WERI-Rb-1 (cell line): ENCODE results near the gene RNU6-7.

Experiments
- DNase-seq: peaks from one replicate; pipeline ENCODE4 v3.0.0-alpha.2; 2020
- H3K27ac ChIP-seq: fragments of 250-450 bp; sonication (Bioruptor Pico); 2 replicates; pipeline ENCODE4 v1.5.1; 2020; ENCODE audit warnings: mild to moderate bottlenecking, moderate library complexity
- H3K27me3 ChIP-seq: fragments of 250-450 bp; sonication (Bioruptor Pico); 2 replicates; pipeline ENCODE4 v1.5.1; 2021; ENCODE audit warnings: mild to moderate bottlenecking, low read depth, moderate library complexity; ENCODE audit not compliant: insufficient read depth, severe bottlenecking
- H3K36me3 ChIP-seq: fragments of 250-450 bp; sonication (Bioruptor Pico); 2 replicates; pipeline ENCODE4 v1.5.1; 2020; ENCODE audit warnings: mild to moderate bottlenecking, moderate library complexity
- H3K4me3 ChIP-seq: 2 replicates; pipeline ENCODE4 v1.5.1; 2011; ENCODE audit warnings: low read depth, mild to moderate bottlenecking, control low read depth, low read length
- H3K9me3 ChIP-seq: fragments of 250-450 bp; sonication (Bioruptor Pico); 2 replicates; pipeline ENCODE4 v1.5.1; 2021; ENCODE audit warnings: mild to moderate bottlenecking, moderate library complexity; ENCODE audit not compliant: severe bottlenecking
- CTCF ChIP-seq: IDR thresholded peaks from 2 replicates; pipeline ENCODE4 v1.5.1; 2011; ENCODE audit warnings: low read depth, mild to moderate bottlenecking, control low read depth, inconsistent platforms, low read length

Gene RNU6-7

GRCh38 chr14:32183151-32184058, 18.4 kb upstream of the RNU6-7 start:
- no peaks in the 10 kb centered on the region for H3K27me3 ChIP-seq
- H3K27ac ChIP-seq: no peak overlapping the region
- H3K4me3 ChIP-seq: no peak overlapping the region
- TF ChIP-seq CTCF: no peak
- no peaks in the 10 kb centered on the region for H3K9me3 ChIP-seq
- no peak for DNase-seq
- no peaks in the 10 kb centered on the region for H3K36me3 ChIP-seq

DNA sequence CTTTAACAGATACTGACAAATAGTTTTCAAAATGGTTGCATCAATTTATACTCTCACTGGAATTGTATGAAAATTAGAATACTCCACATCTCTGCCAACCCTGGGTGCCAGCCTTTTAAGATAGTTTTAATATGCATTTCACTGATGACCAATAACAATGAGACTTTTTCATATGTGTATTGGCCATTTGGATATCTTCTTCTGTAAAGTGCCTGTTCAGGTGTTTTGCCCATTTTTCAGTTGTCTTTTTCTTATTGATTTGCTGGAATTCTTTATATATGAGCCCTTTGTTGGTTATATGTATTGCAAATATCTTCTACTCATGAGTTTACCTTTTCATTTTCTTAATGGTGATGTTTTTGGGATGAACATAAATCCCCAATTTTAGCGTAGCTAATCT, 16.7 kb upstream of the RNU6-7 start:
- no peaks in the 10 kb centered on the region for H3K9me3 ChIP-seq
- no peak for DNase-seq
- H3K27ac ChIP-seq: no peak overlapping the region
- no peaks in the 10 kb centered on the region for H3K27me3 ChIP-seq
- no peaks in the 10 kb centered on the region for H3K36me3 ChIP-seq
- no peak for TF ChIP-seq CTCF
- no peak overlapping the region for H3K4me3 ChIP-seq

DNA sequence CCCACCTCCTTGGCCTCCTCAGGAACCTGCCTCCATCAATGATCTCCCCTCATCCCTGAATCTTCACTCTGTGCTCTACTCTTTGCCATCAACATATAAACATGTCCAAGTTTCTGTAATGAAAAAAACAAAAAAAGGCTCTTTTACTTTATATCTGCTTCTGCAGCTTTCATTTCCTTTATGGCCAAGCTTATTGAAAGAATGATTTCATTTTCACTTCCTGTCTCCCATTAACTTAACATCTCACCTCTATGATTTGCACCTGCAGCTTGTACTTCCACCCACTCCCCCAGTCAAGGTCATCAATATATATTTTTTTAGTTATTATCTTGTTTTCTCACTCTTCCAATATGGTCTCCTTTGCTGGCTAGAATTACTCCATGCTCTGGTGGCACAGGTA, 15.6 kb upstream of the RNU6-7 start:
- H3K36me3 ChIP-seq: no peaks in the 10 kb centered on the region
- no peaks in the 10 kb centered on the region for H3K27me3 ChIP-seq
- no peak for TF ChIP-seq CTCF
- no peak for DNase-seq
- no peak overlapping the region for H3K27ac ChIP-seq
- H3K9me3 ChIP-seq: no peaks in the 10 kb centered on the region
- no peak overlapping the region for H3K4me3 ChIP-seq

- TF ChIP-seq CTCF: no peak
Measured at GRCh38 chr14:32189811-32190210, 12.0 kb upstream of the RNU6-7 start.

DNA sequence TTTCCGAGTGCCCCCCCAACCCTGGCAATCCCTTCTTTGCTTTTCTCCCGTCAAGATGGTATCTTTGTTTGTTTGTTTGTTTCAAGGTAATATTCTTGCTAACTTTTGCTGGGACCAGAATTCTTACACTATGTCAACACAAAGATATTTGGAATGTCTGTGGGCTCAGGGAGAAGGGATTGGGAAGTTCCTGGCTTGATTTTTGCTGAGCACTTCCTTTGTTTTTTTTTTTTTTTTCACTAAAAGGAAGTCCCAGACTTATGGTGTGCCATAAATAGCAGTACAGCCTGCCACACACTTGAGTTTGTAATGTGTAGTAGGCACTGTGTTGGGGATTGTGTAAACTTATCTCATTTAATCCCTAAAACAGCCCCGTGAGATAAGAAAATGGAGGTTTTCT, 11.2 kb upstream of the RNU6-7 start:
- Histone ChIP-seq H3K36me3 (no peaks in the 10 kb centered on the region), H3K4me3 (no peak overlapping the region), H3K9me3 (no peaks in the 10 kb centered on the region), H3K27me3 (no peaks in the 10 kb centered on the region), H3K27ac (no peak overlapping the region)
- no peak for DNase-seq
- TF ChIP-seq CTCF: no peak

More at GRCh38 chr14:32189811-32190210, 12.0 kb upstream of the RNU6-7 start:
- H3K36me3 ChIP-seq: no peaks in the 10 kb centered on the region
- no peak overlapping the region for H3K4me3 ChIP-seq
- DNase-seq: no peak
- no peaks in the 10 kb centered on the region for H3K27me3 ChIP-seq
- H3K27ac ChIP-seq: no peak overlapping the region
- H3K9me3 ChIP-seq: no peaks in the 10 kb centered on the region
